ENCODE results near the gene GABRA1.

- no peak for TF ChIP-seq ZNF274 (IDR thresholded peaks at IDR 0.05; ENCODE audit: low read depth, low read length)
- TF ChIP-seq YY1 (IDR thresholded peaks at IDR 0.05; ENCODE audit: insufficient read depth, insufficient read length): no peak
Observed at GRCh38 chr5:161847941-161848391, at the start of gene GABRA1.

All from NT2/D1 (cell line).